Liver (tissue), 9 donors: Measurements from ENCODE around the gene LGR6. TPM values are rescaled to one million over a fixed set of nuclear protein-coding genes. Genes with fewer than 3 reads are reported as not detected.
A peak's percentile ranks its signal among the peaks of the same experiment; 100 is the strongest.

Experiments used
- DNase-seq: peaks from one replicate; pipeline ENCODE4 v3.0.0-alpha.2; 2017; ENCODE audit warnings: low spot score
- H3K27ac ChIP-seq, 2 donors: one replicate each; pipeline ENCODE4 v1.7.0; 2013; ENCODE audit warnings: inconsistent platforms in 2 of 2, low read length in 2 of 2, control low read depth in 1 of 2, low read depth in 1 of 2, mild to moderate bottlenecking in 1 of 2
- H3K27me3 ChIP-seq, 4 donors: one replicate each; pipeline versions ENCODE4 v1.6.1 to v1.7.0; 2013; ENCODE audit warnings: low read length in 3 of 4, inconsistent platforms in 1 of 4, mild to moderate bottlenecking in 1 of 4, moderate library complexity in 1 of 4; ENCODE audit not compliant: control insufficient read depth in 4 of 4, insufficient read depth in 4 of 4
- H3K36me3 ChIP-seq, 4 donors: one replicate each; pipeline versions ENCODE4 v1.6.1 to v1.7.0; 2013; ENCODE audit warnings: low read length in 3 of 4, mild to moderate bottlenecking in 3 of 4, low read depth in 1 of 4, moderate library complexity in 1 of 4; ENCODE audit not compliant: control insufficient read depth in 4 of 4, insufficient read depth in 3 of 4
- H3K4me1 ChIP-seq, 4 donors: one replicate each; pipeline versions ENCODE4 v1.6.1 to v1.7.0; 2013; ENCODE audit warnings: low read length in 3 of 4, mild to moderate bottlenecking in 3 of 4, moderate library complexity in 1 of 4; ENCODE audit not compliant: control insufficient read depth in 4 of 4, insufficient read depth in 4 of 4
- H3K4me3 ChIP-seq, 3 donors: one replicate each; pipeline versions ENCODE4 v1.6.1 to v1.7.0; 2013; ENCODE audit warnings: low read length in 3 of 3, control low read depth in 1 of 3, low read depth in 1 of 3, mild to moderate bottlenecking in 1 of 3
- H3K9ac ChIP-seq, 2 donors: one replicate each; pipeline ENCODE4 v1.7.0; 2013; ENCODE audit warnings: low read length in 2 of 2, mild to moderate bottlenecking in 2 of 2, moderate library complexity in 2 of 2, control low read depth in 1 of 2, low read depth in 1 of 2
- H3K9me3 ChIP-seq, 4 donors: one replicate each; pipeline versions ENCODE4 v1.6.1 to v1.7.0; 2013; ENCODE audit warnings: low read length in 3 of 4; ENCODE audit not compliant: control insufficient read depth in 4 of 4
- CTCF ChIP-seq: fragments of 150-350 bp; IDR thresholded peaks from 2 replicates; pipeline ENCODE4 v1.5.1; 2017; ENCODE audit warnings: improper control_type of control experiment, low read depth, low read length; ENCODE audit not compliant: missing input control
- EGR1 ChIP-seq, 2 donors: IDR thresholded peaks; 2 replicates each; pipeline ENCODE4 v1.6.1; 2016 to 2018; ENCODE audit warnings: antibody characterized with exemption in 2 of 2, low read depth in 2 of 2
- FOXA1 ChIP-seq: IDR thresholded peaks from 2 replicates; pipeline ENCODE4 v1.6.1; 2016; ENCODE audit warnings: antibody characterized with exemption
- GABPA ChIP-seq, 2 donors: IDR thresholded peaks in 1 of 2; conservative IDR thresholded peaks in 1 of 2; 2 replicates each; pipeline ENCODE4 v1.6.1; 2016; ENCODE audit warnings: antibody characterized with exemption in 2 of 2, mild to moderate bottlenecking in 1 of 2, moderate library complexity in 1 of 2
- JUND ChIP-seq, 2 donors: IDR thresholded peaks; 2 replicates each; pipeline ENCODE4 v1.6.1; 2016; ENCODE audit warnings: antibody characterized with exemption in 2 of 2
- MAX ChIP-seq: IDR thresholded peaks from 2 replicates; pipeline ENCODE4 v1.6.1; 2016; ENCODE audit warnings: antibody characterized with exemption
- NR2F2 ChIP-seq: IDR thresholded peaks from 2 replicates; pipeline ENCODE4 v1.6.1; 2016; ENCODE audit warnings: antibody characterized with exemption
- RAD21 ChIP-seq, 2 donors: IDR thresholded peaks; 2 replicates each; pipeline ENCODE4 v1.6.1; 2016; ENCODE audit warnings: antibody characterized with exemption in 2 of 2, mild to moderate bottlenecking in 2 of 2
- REST ChIP-seq: IDR thresholded peaks from 2 replicates; pipeline ENCODE4 v1.6.1; 2016; ENCODE audit warnings: antibody characterized with exemption, mild to moderate bottlenecking
- RXRA ChIP-seq, 2 donors: IDR thresholded peaks; 2 replicates each; pipeline ENCODE4 v1.6.1; 2017 to 2018; ENCODE audit warnings: antibody characterized with exemption in 2 of 2, mild to moderate bottlenecking in 1 of 2
- SP1 ChIP-seq: IDR thresholded peaks from 2 replicates; pipeline ENCODE4 v1.6.1; 2018; ENCODE audit warnings: antibody characterized with exemption, mild to moderate bottlenecking
- TAF1 ChIP-seq: conservative IDR thresholded peaks from 2 replicates; pipeline ENCODE4 v1.6.1; 2016; ENCODE audit warnings: antibody characterized with exemption, mild to moderate bottlenecking
- YY1 ChIP-seq: IDR thresholded peaks from 2 replicates; pipeline ENCODE4 v1.6.1; 2016; ENCODE audit warnings: antibody characterized with exemption, mild to moderate bottlenecking
- ZBTB33 ChIP-seq: IDR thresholded peaks from 2 replicates; pipeline ENCODE4 v1.6.1; 2016; ENCODE audit warnings: antibody characterized with exemption
- WGBS: extraction: QIAGEN DNeasy Blood & Tissue Kit; methylation state at CpG from one replicate; pipeline ENCODE4 v1.1.7; 2013; 5-methylcytosine and 5-hydroxymethylcytosine counted together
- polyA plus RNA-seq, 2 donors: library from polyadenylated mRNA; stranded (reverse) in 1 of 2; unstranded in 1 of 2; fragments of 200-250 nt in 1 of 2; fragments of >200 nt in 1 of 2; fragmentation: Nextera tagmentation in 1 of 2; extraction: Ambion mirVana in 1 of 2; gene quantifications; one replicate each; pipeline versions ENCODE4 v1.2.1 to v1.2.3, GENCODE V29; 2013 to 2015
- total RNA-seq, 2 donors: library from RNA; depleted of rRNA; stranded (reverse); fragments of >200 nt; gene quantifications; one replicate each; pipeline ENCODE4 v1.2.3, GENCODE V29; 2014
- donor health status: healthy.
- donor health status: healthy.
- donor health status: healthy.
- donor health status: healthy.
- donor health status: healthy.

LGR6 gene
- total and polyA plus RNA-seq, 4 donors: 0.05 to 1.2 (median 0.75) TPM

- 47% methylated on average over 1 of the region's 1 CpG for WGBS
- no peak for DNase-seq
Measured at GRCh38 chr1:202274611-202275010, 81.0 kb downstream of the LGR6 start.

GRCh38 chr1:202275061-202275770 is 81.6 kb downstream of the LGR6 start:
- Histone ChIP-seq H3K27me3 (no peaks in the 10 kb centered on the region), H3K27ac (no peak overlapping the region), H3K4me1 (no peaks in the 10 kb centered on the region), H3K9me3 (no peaks in the 10 kb centered on the region), H3K4me3 (no peak overlapping the region), H3K36me3 (no peaks in the 10 kb centered on the region), H3K9ac (no peak overlapping the region)
- 97% methylated on average over 3 of the region's 3 CpGs for WGBS
- DNase-seq: no peak
- TF ChIP-seq GABPA (IDR thresholded peaks at IDR 0.05 in 1 of 2, conservative IDR thresholded peaks at IDR 0.05 in 1 of 2): no peak
- TF ChIP-seq JUND (IDR thresholded peaks at IDR 0.05): no peak
- TF ChIP-seq YY1: no peak
- no peak for TF ChIP-seq NR2F2
- TF ChIP-seq SP1: no peak
- TF ChIP-seq EGR1 (IDR thresholded peaks at IDR 0.05; ENCODE audit: low read depth in 2 of 2): no peak

More at GRCh38 chr1:202274611-202275010, 81.0 kb downstream of the LGR6 start:
- Histone ChIP-seq H3K9me3 (no peaks in the 10 kb centered on the region), H3K4me3 (no peak overlapping the region), H3K9ac (no peak overlapping the region), H3K27me3 (no peaks in the 10 kb centered on the region), H3K36me3 (no peaks in the 10 kb centered on the region), H3K4me1 (no peaks in the 10 kb centered on the region), H3K27ac (no peak overlapping the region)
- TF ChIP-seq YY1 (no peak), RAD21 (IDR thresholded peaks at IDR 0.05) (peak; percentile 39 to 70), CTCF (peak; percentile 18)

GRCh38 chr1:202276081-202276715 is 82.6 kb downstream of the LGR6 start:
- no peak for DNase-seq
- no peak overlapping the region for H3K27ac ChIP-seq
- H3K27me3 ChIP-seq: no peaks in the 10 kb centered on the region
- H3K9ac ChIP-seq: no peak overlapping the region
- H3K4me3 ChIP-seq: no peak overlapping the region
- H3K36me3 ChIP-seq: no peaks in the 10 kb centered on the region
- 92% methylated on average over 11 of the region's 11 CpGs for WGBS
- TF ChIP-seq CTCF: no peak
- no peak for TF ChIP-seq YY1
- no peak for TF ChIP-seq TAF1
- TF ChIP-seq FOXA1: no peak
- no peak for TF ChIP-seq ZBTB33
- TF ChIP-seq MAX: no peak
- TF ChIP-seq EGR1 (IDR thresholded peaks at IDR 0.05; ENCODE audit: low read depth in 2 of 2): no peak
- TF ChIP-seq RXRA (IDR thresholded peaks at IDR 0.05): no peak
- TF ChIP-seq NR2F2: no peak
- no peak for TF ChIP-seq SP1
- no peak for TF ChIP-seq REST
- H3K9me3 ChIP-seq: no peaks in the 10 kb centered on the region
- H3K4me1 ChIP-seq: no peaks in the 10 kb centered on the region
